Neural cell (in vitro differentiated cells): ENCODE results near the gene ATP13A1. TPM values are rescaled to one million over a fixed set of nuclear protein-coding genes. Genes with fewer than 3 reads are reported as not detected.

Experiments
- H2AFZ ChIP-seq: fragments of 200-600, 300-800 bp; sonication (generic), shearing (Covaris generic); 2 replicates; pipeline ENCODE4 v1.6.0; 2014; ENCODE audit warnings: low read depth, mild to moderate bottlenecking, antibody characterized with exemption, low read length, moderate library complexity
- H3F3A ChIP-seq: fragments of 200-600 bp; shearing (Covaris generic); 2 replicates; pipeline ENCODE4 v1.6.1; 2016; ENCODE audit warnings: mild to moderate bottlenecking, moderate library complexity, mixed read lengths, antibody characterized with exemption, low read length; ENCODE audit not compliant: insufficient read depth, poor library complexity, severe bottlenecking
- H3K27ac ChIP-seq: fragments of 200-600, 300-800 bp; sonication (generic), shearing (Covaris generic); 2 replicates; pipeline ENCODE4 v1.5.1; 2014; ENCODE audit warnings: mild to moderate bottlenecking, low read length, moderate library complexity
- H3K27me3 ChIP-seq: fragments of 300-800, 200-600 bp; sonication (generic), shearing (Covaris generic); 2 replicates; pipeline ENCODE4 v1.6.0; 2014; ENCODE audit warnings: mild to moderate bottlenecking, low read depth, low read length, moderate library complexity; ENCODE audit not compliant: insufficient read depth
- H3K36me3 ChIP-seq: fragments of 300-800, 200-600 bp; sonication (generic), shearing (Covaris generic); 2 replicates; pipeline ENCODE4 v1.5.1; 2014; ENCODE audit warnings: mild to moderate bottlenecking, antibody characterized with exemption, low read length, moderate library complexity; ENCODE audit not compliant: insufficient read depth
- H3K4me2 ChIP-seq: fragments of 300-800, 200-600 bp; sonication (generic), shearing (Covaris generic); 2 replicates; pipeline ENCODE4 v1.6.0; 2014; ENCODE audit warnings: mild to moderate bottlenecking, low read length
- H3K4me3 ChIP-seq: fragments of 300-800, 200-600 bp; sonication (generic), shearing (Covaris generic); 2 replicates; pipeline ENCODE4 v1.5.1; 2014; ENCODE audit warnings: mild to moderate bottlenecking, low read length, moderate library complexity
- H3K79me2 ChIP-seq: fragments of 200-600 bp; shearing (Covaris generic); replicated peaks from 2 replicates; pipeline ENCODE4 v1.6.0; 2014; ENCODE audit warnings: mild to moderate bottlenecking, low read length, moderate library complexity; ENCODE audit not compliant: insufficient read depth
- H3K9ac ChIP-seq: fragments of 300-800, 200-600 bp; sonication (generic), shearing (Covaris generic); 2 replicates; pipeline ENCODE4 v1.6.1; 2016; ENCODE audit warnings: mild to moderate bottlenecking, low read length, mixed read lengths
- H3K9me2 ChIP-seq: fragments of 200-600 bp; shearing (Covaris generic); 2 replicates; pipeline ENCODE4 v1.6.1; 2016; ENCODE audit warnings: mild to moderate bottlenecking, low read length, mixed read lengths; ENCODE audit not compliant: insufficient read depth
- H3K9me3 ChIP-seq: fragments of 200-600, 300-800 bp; sonication (generic), shearing (Covaris generic); 2 replicates; pipeline ENCODE4 v1.6.1; 2016; ENCODE audit warnings: mild to moderate bottlenecking, mixed run types, low read length, moderate library complexity, mixed read lengths
- H4K20me1 ChIP-seq: fragments of 200-600 bp; shearing (Covaris generic); 2 replicates; pipeline ENCODE4 v1.6.1; 2016; ENCODE audit warnings: mild to moderate bottlenecking, mixed run types; ENCODE audit not compliant: insufficient read depth
- EP300 ChIP-seq: fragments of 450-650 bp; conservative IDR thresholded peaks from 2 replicates; pipeline ENCODE4 v1.6.1; 2014; ENCODE audit warnings: antibody characterized with exemption, mild to moderate bottlenecking, moderate library complexity; ENCODE audit not compliant: poor library complexity, severe bottlenecking
- EZH2 ChIP-seq: fragments of 200-600, 300-800 bp; shearing (Covaris generic), sonication (generic); IDR thresholded peaks from 2 replicates; pipeline ENCODE4 v1.6.1; 2014; ENCODE audit warnings: antibody characterized with exemption, low read length, borderline replicate concordance, mild to moderate bottlenecking; ENCODE audit not compliant: insufficient read depth, poor library complexity, severe bottlenecking
- MXI1 ChIP-seq: fragments of 450-650 bp; conservative IDR thresholded peaks from 2 replicates; pipeline ENCODE4 v1.6.1; 2014; ENCODE audit warnings: antibody characterized with exemption, mild to moderate bottlenecking; ENCODE audit not compliant: poor library complexity, severe bottlenecking
- POLR2AphosphoS5 ChIP-seq: IDR thresholded peaks from 2 replicates; pipeline ENCODE4 v1.6.1; 2012
- RAD21 ChIP-seq: fragments of 450-650 bp; conservative IDR thresholded peaks from 2 replicates; pipeline ENCODE4 v1.6.1; 2014; ENCODE audit warnings: antibody characterized with exemption, mild to moderate bottlenecking, moderate library complexity
- REST ChIP-seq: IDR thresholded peaks from 2 replicates; pipeline ENCODE4 v1.6.1; 2012; ENCODE audit warnings: borderline replicate concordance
- SMC3 ChIP-seq: fragments of 450-650 bp; conservative IDR thresholded peaks from 2 replicates; pipeline ENCODE4 v1.6.1; 2014; ENCODE audit warnings: antibody characterized with exemption, mild to moderate bottlenecking, moderate library complexity; ENCODE audit not compliant: poor library complexity
- TAF1 ChIP-seq: IDR thresholded peaks from 2 replicates; pipeline ENCODE4 v1.6.1; 2012; ENCODE audit warnings: low read depth
- polyA plus RNA-seq: library from polyadenylated mRNA; depleted of rRNA; stranded (reverse); fragments of >200 nt; gene quantifications from 2 replicates; pipeline ENCODE4 v1.2.3, GENCODE V29; 2014
- TF ChIP-seq, protein P1 (sequence below): fragments of 450-650 bp; IDR thresholded peaks from 2 replicates; pipeline ENCODE4 v1.5.1; 2014; ENCODE audit warnings: antibody characterized with exemption, mild to moderate bottlenecking, moderate library complexity; ENCODE audit not compliant: poor library complexity, severe bottlenecking

The ATP13A1 gene
- polyA plus RNA-seq, 1 donor from 2014 or later = 63.5 TPM

- Histone ChIP-seq H3K36me3 (peaks cover 5% of the 10 kb centered on the region), H3F3A (no peaks in the 10 kb centered on the region), H3K27ac (no peak overlapping the region), H2AFZ (no peak overlapping the region), H4K20me1 (no peaks in the 10 kb centered on the region), H3K9me2 (no peaks in the 10 kb centered on the region), H3K9me3 (no peaks in the 10 kb centered on the region), H3K4me2 (no peak overlapping the region), H3K4me3 (no peak overlapping the region), H3K79me2 (no peaks in the 10 kb centered on the region), H3K27me3 (no peaks in the 10 kb centered on the region), H3K9ac (no peak overlapping the region)
- TF ChIP-seq EP300 (no peak), MXI1 (no peak), REST (no peak), EZH2 (no peak), POLR2AphosphoS5 (no peak), SMC3 (no peak), RAD21 (no peak), TAF1 (no peak)
- TF ChIP-seq, protein P1, sequence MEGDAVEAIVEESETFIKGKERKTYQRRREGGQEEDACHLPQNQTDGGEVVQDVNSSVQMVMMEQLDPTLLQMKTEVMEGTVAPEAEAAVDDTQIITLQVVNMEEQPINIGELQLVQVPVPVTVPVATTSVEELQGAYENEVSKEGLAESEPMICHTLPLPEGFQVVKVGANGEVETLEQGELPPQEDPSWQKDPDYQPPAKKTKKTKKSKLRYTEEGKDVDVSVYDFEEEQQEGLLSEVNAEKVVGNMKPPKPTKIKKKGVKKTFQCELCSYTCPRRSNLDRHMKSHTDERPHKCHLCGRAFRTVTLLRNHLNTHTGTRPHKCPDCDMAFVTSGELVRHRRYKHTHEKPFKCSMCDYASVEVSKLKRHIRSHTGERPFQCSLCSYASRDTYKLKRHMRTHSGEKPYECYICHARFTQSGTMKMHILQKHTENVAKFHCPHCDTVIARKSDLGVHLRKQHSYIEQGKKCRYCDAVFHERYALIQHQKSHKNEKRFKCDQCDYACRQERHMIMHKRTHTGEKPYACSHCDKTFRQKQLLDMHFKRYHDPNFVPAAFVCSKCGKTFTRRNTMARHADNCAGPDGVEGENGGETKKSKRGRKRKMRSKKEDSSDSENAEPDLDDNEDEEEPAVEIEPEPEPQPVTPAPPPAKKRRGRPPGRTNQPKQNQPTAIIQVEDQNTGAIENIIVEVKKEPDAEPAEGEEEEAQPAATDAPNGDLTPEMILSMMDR = no peak
Measured at GRCh38 chr19:19623383-19623782, 40.1 kb downstream of the ATP13A1 start.

GRCh38 chr19:19619849-19620210 is 43.6 kb downstream of the ATP13A1 start:
- Histone ChIP-seq H3K27ac (no peak overlapping the region), H3K9ac (no peak overlapping the region)

More at GRCh38 chr19:19619849-19620210, 43.6 kb downstream of the ATP13A1 start:
- Histone ChIP-seq H3K4me2 (no peak overlapping the region), H3K27me3 (no peaks in the 10 kb centered on the region), H3K36me3 (peaks cover 5% of the 10 kb centered on the region), H2AFZ (no peak overlapping the region), H3F3A (no peaks in the 10 kb centered on the region), H3K4me3 (no peak overlapping the region), H3K79me2 (no peaks in the 10 kb centered on the region), H3K9me3 (no peaks in the 10 kb centered on the region), H4K20me1 (no peaks in the 10 kb centered on the region), H3K9me2 (no peaks in the 10 kb centered on the region)
- TF ChIP-seq TAF1 (no peak), EP300 (no peak), POLR2AphosphoS5 (no peak), SMC3 (no peak), RAD21 (no peak), MXI1 (no peak), REST (no peak), EZH2 (no peak)
- TF ChIP-seq, protein P1 = no peak
